Measurements from ENCODE around the gene SEC24B.

SEC24B gene

GRCh38 chr4:109473824-109474223 lies 40.2 kb downstream of the SEC24B start (continued):
- TF ChIP-seq, protein P1, sequence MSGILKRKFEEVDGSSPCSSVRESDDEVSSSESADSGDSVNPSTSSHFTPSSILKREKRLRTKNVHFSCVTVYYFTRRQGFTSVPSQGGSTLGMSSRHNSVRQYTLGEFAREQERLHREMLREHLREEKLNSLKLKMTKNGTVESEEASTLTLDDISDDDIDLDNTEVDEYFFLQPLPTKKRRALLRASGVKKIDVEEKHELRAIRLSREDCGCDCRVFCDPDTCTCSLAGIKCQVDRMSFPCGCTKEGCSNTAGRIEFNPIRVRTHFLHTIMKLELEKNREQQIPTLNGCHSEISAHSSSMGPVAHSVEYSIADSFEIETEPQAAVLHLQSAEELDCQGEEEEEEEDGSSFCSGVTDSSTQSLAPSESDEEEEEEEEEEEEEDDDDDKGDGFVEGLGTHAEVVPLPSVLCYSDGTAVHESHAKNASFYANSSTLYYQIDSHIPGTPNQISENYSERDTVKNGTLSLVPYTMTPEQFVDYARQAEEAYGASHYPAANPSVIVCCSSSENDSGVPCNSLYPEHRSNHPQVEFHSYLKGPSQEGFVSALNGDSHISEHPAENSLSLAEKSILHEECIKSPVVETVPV (CRISPR knock-in tag; IDR thresholded peaks at IDR 0.05), result no peak
- TF ChIP-seq SNAI2 (CRISPR knock-in tag; IDR thresholded peaks at IDR 0.05) (no peak), ZNF8 (CRISPR knock-in tag; IDR thresholded peaks at IDR 0.05) (no peak), CREB5 (CRISPR knock-in tag; IDR thresholded peaks at IDR 0.05; ENCODE audit: low read depth) (no peak), TOX (CRISPR knock-in tag; IDR thresholded peaks at IDR 0.05; ENCODE audit: borderline replicate concordance) (no peak)

- TF ChIP-seq ZFP3 (CRISPR knock-in tag; IDR thresholded peaks at IDR 0.05), result no peak
- TF ChIP-seq ZNF565 (CRISPR knock-in tag; conservative IDR thresholded peaks at IDR 0.05; ENCODE audit: low read depth), result no peak
- no peak for TF ChIP-seq ZNF70 (CRISPR knock-in tag; IDR thresholded peaks at IDR 0.05)
- TF ChIP-seq, protein P1 (CRISPR knock-in tag; IDR thresholded peaks at IDR 0.05), result no peak
- no peak for TF ChIP-seq GLIS3 (CRISPR knock-in tag; IDR thresholded peaks at IDR 0.05)
- TF ChIP-seq SNAI2 (CRISPR knock-in tag; IDR thresholded peaks at IDR 0.05), result no peak
- TF ChIP-seq, protein P2, sequence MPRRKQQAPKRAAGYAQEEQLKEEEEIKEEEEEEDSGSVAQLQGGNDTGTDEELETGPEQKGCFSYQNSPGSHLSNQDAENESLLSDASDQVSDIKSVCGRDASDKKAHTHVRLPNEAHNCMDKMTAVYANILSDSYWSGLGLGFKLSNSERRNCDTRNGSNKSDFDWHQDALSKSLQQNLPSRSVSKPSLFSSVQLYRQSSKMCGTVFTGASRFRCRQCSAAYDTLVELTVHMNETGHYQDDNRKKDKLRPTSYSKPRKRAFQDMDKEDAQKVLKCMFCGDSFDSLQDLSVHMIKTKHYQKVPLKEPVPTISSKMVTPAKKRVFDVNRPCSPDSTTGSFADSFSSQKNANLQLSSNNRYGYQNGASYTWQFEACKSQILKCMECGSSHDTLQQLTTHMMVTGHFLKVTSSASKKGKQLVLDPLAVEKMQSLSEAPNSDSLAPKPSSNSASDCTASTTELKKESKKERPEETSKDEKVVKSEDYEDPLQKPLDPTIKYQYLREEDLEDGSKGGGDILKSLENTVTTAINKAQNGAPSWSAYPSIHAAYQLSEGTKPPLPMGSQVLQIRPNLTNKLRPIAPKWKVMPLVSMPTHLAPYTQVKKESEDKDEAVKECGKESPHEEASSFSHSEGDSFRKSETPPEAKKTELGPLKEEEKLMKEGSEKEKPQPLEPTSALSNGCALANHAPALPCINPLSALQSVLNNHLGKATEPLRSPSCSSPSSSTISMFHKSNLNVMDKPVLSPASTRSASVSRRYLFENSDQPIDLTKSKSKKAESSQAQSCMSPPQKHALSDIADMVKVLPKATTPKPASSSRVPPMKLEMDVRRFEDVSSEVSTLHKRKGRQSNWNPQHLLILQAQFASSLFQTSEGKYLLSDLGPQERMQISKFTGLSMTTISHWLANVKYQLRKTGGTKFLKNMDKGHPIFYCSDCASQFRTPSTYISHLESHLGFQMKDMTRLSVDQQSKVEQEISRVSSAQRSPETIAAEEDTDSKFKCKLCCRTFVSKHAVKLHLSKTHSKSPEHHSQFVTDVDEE (CRISPR knock-in tag; IDR thresholded peaks at IDR 0.05), result no peak
- TF ChIP-seq ARNTL (CRISPR knock-in tag; IDR thresholded peaks at IDR 0.05; ENCODE audit: borderline replicate concordance, low read depth), result no peak
- no peak for TF ChIP-seq BACH2 (CRISPR knock-in tag; IDR thresholded peaks at IDR 0.05; ENCODE audit: borderline replicate concordance)
- TF ChIP-seq ZNF8 (CRISPR knock-in tag; IDR thresholded peaks at IDR 0.05), result no peak
- no peak for TF ChIP-seq CSDC2 (CRISPR knock-in tag; IDR thresholded peaks at IDR 0.05)
- no peak for TF ChIP-seq CREB5 (CRISPR knock-in tag; IDR thresholded peaks at IDR 0.05; ENCODE audit: low read depth)
- TF ChIP-seq OSR1 (CRISPR knock-in tag; IDR thresholded peaks at IDR 0.05), result no peak
- no peak for ATAC-seq
Observed at GRCh38 chr4:109486007-109486406, 52.4 kb downstream of the SEC24B start.

DNA sequence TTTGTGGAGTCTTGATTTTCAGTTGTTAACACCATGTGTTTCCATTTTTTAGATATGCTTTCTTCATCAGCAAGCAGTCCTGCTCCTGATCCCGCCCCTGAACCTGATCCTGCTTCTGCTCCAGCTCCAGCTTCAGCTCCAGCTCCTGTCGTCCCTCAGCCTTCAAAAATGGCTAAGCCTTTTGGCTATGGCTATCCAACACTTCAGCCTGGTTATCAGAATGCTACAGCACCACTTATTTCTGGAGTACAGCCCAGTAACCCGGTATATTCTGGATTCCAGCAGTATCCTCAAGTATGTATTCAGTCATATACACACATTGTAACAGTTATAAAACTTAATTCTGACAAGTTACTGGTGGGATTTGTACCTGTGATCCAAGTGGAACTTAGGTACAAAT lies 60.9 kb downstream of the SEC24B start:
- ATAC-seq, result no peak
- TF ChIP-seq TOX (CRISPR knock-in tag; IDR thresholded peaks at IDR 0.05; ENCODE audit: borderline replicate concordance) (no peak), BACH2 (CRISPR knock-in tag; IDR thresholded peaks at IDR 0.05; ENCODE audit: borderline replicate concordance) (no peak), PPARA (CRISPR knock-in tag; IDR thresholded peaks at IDR 0.05; ENCODE audit: borderline replicate concordance) (no peak), CREB5 (CRISPR knock-in tag; IDR thresholded peaks at IDR 0.05; ENCODE audit: low read depth) (no peak), PATZ1 (CRISPR knock-in tag; IDR thresholded peaks at IDR 0.05; ENCODE audit: borderline replicate concordance) (no peak), RARB (CRISPR knock-in tag; IDR thresholded peaks at IDR 0.05) (no peak), ESRRG (CRISPR knock-in tag; IDR thresholded peaks at IDR 0.05) (no peak), POU6F1 (CRISPR knock-in tag; IDR thresholded peaks at IDR 0.05; ENCODE audit: borderline replicate concordance, low read depth) (no peak)
- TF ChIP-seq, protein P1 (CRISPR knock-in tag; IDR thresholded peaks at IDR 0.05), result no peak
